ENCODE results near the gene ARHGEF17. TPM values are rescaled to one million over a fixed set of nuclear protein-coding genes. Genes with fewer than 3 reads are reported as not detected.
"Not testable (repeated sequence)": the region's sequence is repeated elsewhere in the genome, so short reads cannot be mapped to it uniquely, and the experiment has no call there.

The ARHGEF17 gene
- polyA plus RNA-seq, 4 donors, result 0.67 to 54.8 (median 6.5) TPM

- 46 to 67% (median 47%) methylated on average over 18 of the region's 18 CpGs for WGBS, 3 donors
- peaks cover 0 to 28% (median 0%) of the 10 kb centered on the region in 3 donors for H3K36me3 ChIP-seq (ENCODE audit: control insufficient read depth in 3 of 3, insufficient read depth in 2 of 3, low read depth in 1 of 3, low read length in 3 of 3)
- FAIRE-seq, result no peak
- H3K4me1 ChIP-seq (ENCODE audit: control insufficient read depth in 3 of 3, insufficient read depth in 2 of 3, low read depth in 1 of 3, low read length in 2 of 3), result peaks cover 5 to 78% (median 19%) of the 10 kb centered on the region in 3 donors
- DNase-seq, result peak; percentile 87 to 90
- H3K27ac ChIP-seq (ENCODE audit: low read depth in 1 of 3, low read length in 2 of 3), result peak overlapping the region in 2 of 3 donors; percentile 8 to 88
- no peaks in the 10 kb centered on the region for H3K9me3 ChIP-seq (ENCODE audit: control insufficient read depth in 2 of 2, insufficient read depth in 1 of 2, low read depth in 1 of 2, low read length in 1 of 2)
- H3K27me3 ChIP-seq (ENCODE audit: control insufficient read depth in 3 of 3, insufficient read depth in 3 of 3, low read length in 3 of 3), result no peaks in the 10 kb centered on the region
- peak overlapping the region in 1 of 3 donors; percentile 24 for H3K4me3 ChIP-seq (ENCODE audit: low read depth in 1 of 3, low read length in 3 of 3)
Measured at GRCh38 chr11:73270855-73271477, 37.1 kb upstream of the ARHGEF17 start.

- H3K27me3 ChIP-seq (ENCODE audit: control insufficient read depth in 3 of 3, insufficient read depth in 3 of 3, low read length in 3 of 3); FAIRE-seq; H3K9me3 ChIP-seq (ENCODE audit: control insufficient read depth in 2 of 2, insufficient read depth in 1 of 2, low read depth in 1 of 2, low read length in 1 of 2): not testable (repeated sequence)
- DNase-seq, result peak in 1 of 2 donors; percentile 41
- Histone ChIP-seq H3K36me3 (ENCODE audit: control insufficient read depth in 3 of 3, insufficient read depth in 2 of 3, low read depth in 1 of 3, low read length in 3 of 3) (peaks cover 0 to 28% (median 0%) of the 10 kb centered on the region in 3 donors), H3K27ac (ENCODE audit: low read depth in 1 of 3, low read length in 2 of 3) (peak overlapping the region in 2 of 3 donors; percentile 47 to 88), H3K4me1 (ENCODE audit: control insufficient read depth in 3 of 3, insufficient read depth in 2 of 3, low read depth in 1 of 3, low read length in 2 of 3) (peaks cover 5 to 77% (median 19%) of the 10 kb centered on the region in 3 donors), H3K4me3 (ENCODE audit: low read depth in 1 of 3, low read length in 3 of 3) (peak overlapping the region in 1 of 3 donors; percentile 24)
- WGBS, 3 donors, result 66 to 79% (median 78%) methylated on average over 10 of the region's 10 CpGs
Measured at GRCh38 chr11:73271478-73271865, 36.6 kb upstream of the ARHGEF17 start.

- H3K27ac ChIP-seq (ENCODE audit: low read depth in 1 of 3, low read length in 2 of 3), result peak within 1 kb of the TSS in 2 of 3 donors; percentile 47 to 88
- peak in 1 of 2 donors; percentile 56 for DNase-seq
- no peak for FAIRE-seq
Measured at GRCh38 chr11:73271936-73272679, 36.0 kb upstream of the ARHGEF17 start, which contains the start of gene P2RY6. P2RY6 (plus strand) TSS chr11:73272338; CDS start chr11:73296519, 24,181 bp downstream.

GRCh38 chr11:73272680-73273038, 35.4 kb upstream of the ARHGEF17 start:
- H3K4me1 ChIP-seq (ENCODE audit: control insufficient read depth in 3 of 3, insufficient read depth in 2 of 3, low read depth in 1 of 3, low read length in 2 of 3), result peaks cover 5 to 72% (median 19%) of the 10 kb centered on the region in 3 donors
- no peak for DNase-seq
- peak overlapping the region in 2 of 3 donors; percentile 8 to 88 for H3K27ac ChIP-seq (ENCODE audit: low read depth in 1 of 3, low read length in 2 of 3)
- no peaks in the 10 kb centered on the region for H3K27me3 ChIP-seq (ENCODE audit: control insufficient read depth in 3 of 3, insufficient read depth in 3 of 3, low read length in 3 of 3)
- FAIRE-seq, result no peak
- no peaks in the 10 kb centered on the region for H3K9me3 ChIP-seq (ENCODE audit: control insufficient read depth in 2 of 2, insufficient read depth in 1 of 2, low read depth in 1 of 2, low read length in 1 of 2)
- H3K36me3 ChIP-seq (ENCODE audit: control insufficient read depth in 3 of 3, insufficient read depth in 2 of 3, low read depth in 1 of 3, low read length in 3 of 3), result peaks cover 0 to 28% (median 0%) of the 10 kb centered on the region in 3 donors
- peak overlapping the region in 1 of 3 donors; percentile 16 for H3K4me3 ChIP-seq (ENCODE audit: low read depth in 1 of 3, low read length in 3 of 3)
- WGBS, 3 donors, result 93 to 95% (median 93%) methylated on average over 7 of the region's 7 CpGs

More at GRCh38 chr11:73271936-73272679, 36.0 kb upstream of the ARHGEF17 start, which contains the start of gene P2RY6:
- Histone ChIP-seq H3K4me1 (ENCODE audit: control insufficient read depth in 3 of 3, insufficient read depth in 2 of 3, low read depth in 1 of 3, low read length in 2 of 3) (peaks cover 5 to 73% (median 19%) of the 10 kb centered on the region in 3 donors), H3K4me3 (ENCODE audit: low read depth in 1 of 3, low read length in 3 of 3) (peak within 1 kb of the TSS in 1 of 3 donors; percentile 24), H3K9me3 (ENCODE audit: control insufficient read depth in 2 of 2, insufficient read depth in 1 of 2, low read depth in 1 of 2, low read length in 1 of 2) (no peaks in the 10 kb centered on the region), H3K36me3 (ENCODE audit: control insufficient read depth in 3 of 3, insufficient read depth in 2 of 3, low read depth in 1 of 3, low read length in 3 of 3) (peaks cover 0 to 28% (median 0%) of the 10 kb centered on the region in 3 donors), H3K27me3 (ENCODE audit: control insufficient read depth in 3 of 3, insufficient read depth in 3 of 3, low read length in 3 of 3) (no peaks in the 10 kb centered on the region)
- WGBS, 3 donors, result 81 to 84% (median 83%) methylated on average over 16 to 17 of the region's 17 CpGs

- 37 to 55% (median 51%) methylated on average over 8 of the region's 8 CpGs for WGBS, 3 donors
- H3K27ac ChIP-seq (ENCODE audit: low read depth in 1 of 3, low read length in 2 of 3), result peak overlapping the region in 2 of 3 donors; percentile 8 to 88
- H3K4me3 ChIP-seq (ENCODE audit: low read depth in 1 of 3, low read length in 3 of 3), result peak overlapping the region in 1 of 3 donors; percentile 10
- peaks cover 5 to 68% (median 19%) of the 10 kb centered on the region in 3 donors for H3K4me1 ChIP-seq (ENCODE audit: control insufficient read depth in 3 of 3, insufficient read depth in 2 of 3, low read depth in 1 of 3, low read length in 2 of 3)
- peaks cover 0 to 28% (median 0%) of the 10 kb centered on the region in 3 donors for H3K36me3 ChIP-seq (ENCODE audit: control insufficient read depth in 3 of 3, insufficient read depth in 2 of 3, low read depth in 1 of 3, low read length in 3 of 3)
- no peaks in the 10 kb centered on the region for H3K27me3 ChIP-seq (ENCODE audit: control insufficient read depth in 3 of 3, insufficient read depth in 3 of 3, low read length in 3 of 3)
- H3K9me3 ChIP-seq (ENCODE audit: control insufficient read depth in 2 of 2, insufficient read depth in 1 of 2, low read depth in 1 of 2, low read length in 1 of 2), result no peaks in the 10 kb centered on the region
- DNase-seq (peak in 1 of 2 donors; percentile 44), FAIRE-seq (no peak)
Measured at GRCh38 chr11:73273222-73273895, 34.7 kb upstream of the ARHGEF17 start.

GRCh38 chr11:73274191-73274590, 33.9 kb upstream of the ARHGEF17 start:
- not testable (repeated sequence) for H3K9me3 ChIP-seq (ENCODE audit: control insufficient read depth in 2 of 2, insufficient read depth in 1 of 2, low read depth in 1 of 2, low read length in 1 of 2); DNase-seq; H3K4me3 ChIP-seq (ENCODE audit: low read depth in 1 of 3, low read length in 3 of 3); H3K27me3 ChIP-seq (ENCODE audit: control insufficient read depth in 3 of 3, insufficient read depth in 3 of 3, low read length in 3 of 3); FAIRE-seq
- WGBS, 3 donors, result 87 to 93% (median 89%) methylated on average over 4 of the region's 4 CpGs
- Histone ChIP-seq H3K27ac (ENCODE audit: low read depth in 1 of 3, low read length in 2 of 3) (peak overlapping the region in 2 of 3 donors; percentile 8 to 88), H3K36me3 (ENCODE audit: control insufficient read depth in 3 of 3, insufficient read depth in 2 of 3, low read depth in 1 of 3, low read length in 3 of 3) (peaks cover 0 to 28% (median 0%) of the 10 kb centered on the region in 3 donors), H3K4me1 (ENCODE audit: control insufficient read depth in 3 of 3, insufficient read depth in 2 of 3, low read depth in 1 of 3, low read length in 2 of 3) (peaks cover 5 to 59% (median 19%) of the 10 kb centered on the region in 3 donors)

- FAIRE-seq, result no peak
- H3K27ac ChIP-seq (ENCODE audit: low read depth in 1 of 3, low read length in 2 of 3), result peak overlapping the region in 1 of 3 donors; percentile 17
Measured at GRCh38 chr11:73274722-73275380, 33.2 kb upstream of the ARHGEF17 start.

More at GRCh38 chr11:73274722-73275380, 33.2 kb upstream of the ARHGEF17 start:
- no peaks in the 10 kb centered on the region for H3K9me3 ChIP-seq (ENCODE audit: control insufficient read depth in 2 of 2, insufficient read depth in 1 of 2, low read depth in 1 of 2, low read length in 1 of 2)
- no peak for DNase-seq
- H3K27me3 ChIP-seq (ENCODE audit: control insufficient read depth in 3 of 3, insufficient read depth in 3 of 3, low read length in 3 of 3), result no peaks in the 10 kb centered on the region
- H3K4me1 ChIP-seq (ENCODE audit: control insufficient read depth in 3 of 3, insufficient read depth in 2 of 3, low read depth in 1 of 3, low read length in 2 of 3), result peaks cover 5 to 55% (median 15%) of the 10 kb centered on the region in 3 donors
- WGBS, 3 donors, result 80 to 90% (median 80%) methylated on average over 11 of the region's 11 CpGs
- H3K36me3 ChIP-seq (ENCODE audit: control insufficient read depth in 3 of 3, insufficient read depth in 2 of 3, low read depth in 1 of 3, low read length in 3 of 3), result peaks cover 0 to 28% (median 0%) of the 10 kb centered on the region in 3 donors
- no peak overlapping the region for H3K4me3 ChIP-seq (ENCODE audit: low read depth in 1 of 3, low read length in 3 of 3)

All from small intestine (tissue), 7 donors.